KMS-11 (cell line): ENCODE measurements around the gene GPS1.
"Not testable (repeated sequence)": the region's sequence is repeated elsewhere in the genome, so short reads cannot be mapped to it uniquely, and the experiment has no call there.

Source experiments
- H2AFZ ChIP-seq: fragments of 200-600 bp; sonication (generic); 2 replicates; pipeline ENCODE4 v1.6.1; 2016; ENCODE audit warnings: antibody characterized with exemption, mixed run types, low read depth
- H3K27ac ChIP-seq: fragments of 200-600 bp; sonication (generic); 2 replicates; pipeline ENCODE4 v1.6.1; 2016; ENCODE audit warnings: mild to moderate bottlenecking, mixed run types
- H3K27me3 ChIP-seq: fragments of 200-600 bp; sonication (generic); 2 replicates; pipeline ENCODE4 v1.6.1; 2017; ENCODE audit warnings: mild to moderate bottlenecking, low read depth, mixed run types, moderate library complexity; ENCODE audit not compliant: insufficient read depth
- H3K36me3 ChIP-seq: fragments of 200-600 bp; sonication (generic); 2 replicates; pipeline ENCODE4 v1.6.1; 2017; ENCODE audit warnings: mild to moderate bottlenecking, mixed run types; ENCODE audit not compliant: insufficient read depth
- H3K4me1 ChIP-seq: fragments of 200-600 bp; sonication (generic); 2 replicates; pipeline ENCODE4 v1.6.1; 2016; ENCODE audit warnings: mild to moderate bottlenecking, low read depth, mixed run types; ENCODE audit not compliant: poor library complexity, severe bottlenecking
- H3K4me2 ChIP-seq: fragments of 200-600 bp; sonication (generic); 2 replicates; pipeline ENCODE4 v1.7.0; 2016; ENCODE audit warnings: mild to moderate bottlenecking, mixed run types
- H3K4me3 ChIP-seq: fragments of 200-600 bp; sonication (generic); IDR thresholded peaks from 2 replicates; pipeline ENCODE4 v1.6.1; 2017; ENCODE audit warnings: low read depth, low read length, mixed read lengths; ENCODE audit not compliant: insufficient read depth
- H3K79me2 ChIP-seq: fragments of 200-600 bp; sonication (generic); 2 replicates; pipeline ENCODE4 v1.6.1; 2016; ENCODE audit warnings: low read depth, mixed run types; ENCODE audit not compliant: insufficient read depth
- H3K9ac ChIP-seq: fragments of 200-600 bp; sonication (generic); 2 replicates; pipeline ENCODE4 v1.6.1; 2016; ENCODE audit warnings: mild to moderate bottlenecking, mixed run types
- H4K20me1 ChIP-seq: fragments of 200-600 bp; sonication (generic); 2 replicates; pipeline ENCODE4 v1.6.1; 2016; ENCODE audit warnings: mild to moderate bottlenecking, mixed run types; ENCODE audit not compliant: insufficient read depth
- TF ChIP-seq, protein P1 (sequence below): fragments of 200-600 bp; sonication (generic); conservative IDR thresholded peaks from 2 replicates; pipeline ENCODE4 v1.6.1; 2017; ENCODE audit warnings: low read depth, mild to moderate bottlenecking, antibody characterized with exemption, low read length, moderate library complexity, mixed read lengths

GPS1 gene

DNA sequence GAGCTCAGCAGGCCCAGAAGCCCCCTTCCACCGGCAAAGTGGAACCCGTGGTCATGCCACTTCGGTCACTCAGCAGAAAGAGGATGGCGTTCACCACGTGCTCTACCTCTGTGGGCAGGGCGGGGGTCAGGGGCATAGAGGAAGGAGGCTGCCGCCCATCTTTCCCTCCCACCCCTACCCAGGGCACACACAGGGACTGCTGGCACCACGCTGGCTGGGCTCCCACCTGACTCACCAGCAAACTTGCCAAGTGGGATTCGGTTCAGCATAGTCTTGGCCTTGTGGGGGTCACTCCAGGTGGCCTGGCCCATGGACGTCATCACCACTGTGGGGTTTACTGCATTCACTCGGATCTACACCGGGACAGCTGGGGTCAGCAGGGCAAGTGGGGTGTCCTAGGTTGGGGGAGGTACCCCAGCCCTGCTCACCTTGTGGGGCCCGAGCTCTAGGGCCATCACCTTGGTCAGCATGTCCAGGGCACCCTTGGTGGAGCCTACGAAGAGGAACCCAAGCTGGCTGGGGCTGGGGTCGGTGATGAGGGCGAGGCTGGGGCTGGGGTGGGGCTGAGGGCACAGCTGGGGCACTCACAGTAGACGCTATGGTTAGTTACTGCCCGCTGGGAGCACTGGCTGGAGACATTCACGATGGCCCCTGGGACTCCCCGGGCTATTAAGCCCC is 15.6 kb upstream of the GPS1 start:
- no peaks in the 10 kb centered on the region; the same call in 1 of the 2 replicates for H3K79me2 ChIP-seq
- H3K4me3 ChIP-seq: no peak overlapping the region
- no peaks in the 10 kb centered on the region for H3K36me3 ChIP-seq
- no peak overlapping the region for H3K9ac ChIP-seq
- H3K4me1 ChIP-seq: peaks cover 14% of the 10 kb centered on the region
- H4K20me1 ChIP-seq: no peaks in the 10 kb centered on the region
- H3K27ac ChIP-seq: no peak overlapping the region
- H3K27me3 ChIP-seq: no peaks in the 10 kb centered on the region
- H2AFZ ChIP-seq: no peak overlapping the region
- TF ChIP-seq, protein P1, sequence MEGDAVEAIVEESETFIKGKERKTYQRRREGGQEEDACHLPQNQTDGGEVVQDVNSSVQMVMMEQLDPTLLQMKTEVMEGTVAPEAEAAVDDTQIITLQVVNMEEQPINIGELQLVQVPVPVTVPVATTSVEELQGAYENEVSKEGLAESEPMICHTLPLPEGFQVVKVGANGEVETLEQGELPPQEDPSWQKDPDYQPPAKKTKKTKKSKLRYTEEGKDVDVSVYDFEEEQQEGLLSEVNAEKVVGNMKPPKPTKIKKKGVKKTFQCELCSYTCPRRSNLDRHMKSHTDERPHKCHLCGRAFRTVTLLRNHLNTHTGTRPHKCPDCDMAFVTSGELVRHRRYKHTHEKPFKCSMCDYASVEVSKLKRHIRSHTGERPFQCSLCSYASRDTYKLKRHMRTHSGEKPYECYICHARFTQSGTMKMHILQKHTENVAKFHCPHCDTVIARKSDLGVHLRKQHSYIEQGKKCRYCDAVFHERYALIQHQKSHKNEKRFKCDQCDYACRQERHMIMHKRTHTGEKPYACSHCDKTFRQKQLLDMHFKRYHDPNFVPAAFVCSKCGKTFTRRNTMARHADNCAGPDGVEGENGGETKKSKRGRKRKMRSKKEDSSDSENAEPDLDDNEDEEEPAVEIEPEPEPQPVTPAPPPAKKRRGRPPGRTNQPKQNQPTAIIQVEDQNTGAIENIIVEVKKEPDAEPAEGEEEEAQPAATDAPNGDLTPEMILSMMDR: no peak
- H3K4me2 ChIP-seq: peak overlapping the region; percentile 88

DNA sequence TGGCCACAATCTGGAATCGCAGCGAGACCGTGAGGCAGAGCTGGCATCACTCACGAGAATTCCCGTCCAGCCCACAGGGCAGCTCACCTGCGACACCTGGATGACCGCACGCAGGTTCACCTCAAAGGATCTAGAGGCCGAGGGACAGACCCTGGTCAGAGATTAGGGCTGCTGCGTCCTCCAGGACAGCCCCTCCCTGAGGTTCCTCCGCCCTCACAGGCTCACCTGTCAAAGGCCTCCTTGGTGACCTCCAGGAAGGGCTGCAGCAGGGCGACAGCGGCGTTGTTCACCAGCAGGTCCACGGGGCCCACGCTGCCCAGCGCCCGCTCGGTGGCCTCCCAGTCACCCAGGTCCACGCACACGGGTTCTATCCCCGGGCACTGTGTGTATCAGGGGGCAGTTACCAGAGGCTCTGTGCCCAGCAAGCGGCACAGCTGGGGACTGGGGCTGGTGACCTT is 15.0 kb upstream of the GPS1 start:
- Histone ChIP-seq H3K79me2 (no peaks in the 10 kb centered on the region; the same call in 1 of the 2 replicates), H3K36me3 (no peaks in the 10 kb centered on the region), H3K4me3 (peak overlapping the region; percentile 50), H3K27me3 (no peaks in the 10 kb centered on the region), H3K4me1 (peaks cover 14% of the 10 kb centered on the region), H2AFZ (peak overlapping the region; percentile 88; the same call in 1 of the 2 replicates), H4K20me1 (no peaks in the 10 kb centered on the region), H3K4me2 (peak overlapping the region; percentile 88), H3K9ac (peak overlapping the region; percentile 67; the same call in 1 of the 2 replicates), H3K27ac (peak overlapping the region; percentile 68; the same call in 1 of the 2 replicates)
- TF ChIP-seq, protein P1: no peak

DNA sequence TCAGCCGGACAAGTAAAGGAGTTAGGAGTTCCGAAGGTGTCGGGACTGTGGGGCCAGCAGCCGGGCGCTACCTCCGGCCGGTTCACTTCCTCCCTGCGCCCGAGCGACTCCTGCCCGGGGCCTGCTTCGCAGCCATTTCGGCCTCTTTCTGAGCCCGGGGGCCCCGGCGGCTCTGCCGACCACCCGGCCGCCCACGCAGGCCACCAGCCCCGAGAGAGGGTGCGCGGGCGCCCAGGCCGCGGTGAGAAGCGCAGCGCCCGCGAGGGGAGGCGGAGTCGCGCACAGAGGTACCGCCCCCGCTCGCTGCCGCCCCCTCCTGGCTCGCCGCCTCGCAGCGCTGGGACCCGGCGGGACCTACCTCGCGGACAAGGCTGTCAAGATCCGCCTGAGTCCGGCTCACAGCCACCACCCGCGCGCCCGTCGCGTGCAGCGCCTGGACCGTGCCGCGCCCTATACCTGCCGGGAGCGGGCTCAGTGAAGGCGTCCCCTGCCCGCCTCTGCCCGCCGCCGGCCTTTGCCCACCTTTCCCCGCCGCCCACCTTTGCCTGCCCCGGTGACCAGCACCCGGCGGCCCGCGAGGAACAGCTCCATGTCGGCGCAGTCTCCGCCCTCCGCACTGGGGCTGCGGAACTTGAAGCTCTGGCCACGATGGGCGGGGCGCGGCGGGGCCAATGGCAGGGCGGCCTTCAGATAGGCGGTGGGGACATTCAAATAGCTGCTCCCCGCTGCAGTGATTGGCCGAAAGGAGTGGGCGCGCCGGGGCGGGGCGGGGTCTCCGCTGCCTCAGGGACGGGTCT is 14.4 kb upstream of the GPS1 start, which contains the start of gene DCXR:
TSS of gene DCXR (minus strand) at position 606 of the 797 bp plus-strand sequence. CDS start at position 591, 15 bp downstream.
- peak within 1 kb of the TSS; percentile 88 for H3K4me2 ChIP-seq
- H3K27me3 ChIP-seq: no peaks in the 10 kb centered on the region
- peak within 1 kb of the TSS; percentile 88 for H2AFZ ChIP-seq
- H3K36me3 ChIP-seq: no peaks in the 10 kb centered on the region
- H3K4me1 ChIP-seq: peaks cover 14% of the 10 kb centered on the region
- TF ChIP-seq, protein P1: peak; percentile 71
- H3K79me2 ChIP-seq: no peaks in the 10 kb centered on the region; the same call in 1 of the 2 replicates
- H4K20me1 ChIP-seq: no peaks in the 10 kb centered on the region
- peak within 1 kb of the TSS; percentile 67 for H3K9ac ChIP-seq
- peak within 1 kb of the TSS; percentile 50 for H3K4me3 ChIP-seq
- H3K27ac ChIP-seq: peak within 1 kb of the TSS; percentile 68

DNA sequence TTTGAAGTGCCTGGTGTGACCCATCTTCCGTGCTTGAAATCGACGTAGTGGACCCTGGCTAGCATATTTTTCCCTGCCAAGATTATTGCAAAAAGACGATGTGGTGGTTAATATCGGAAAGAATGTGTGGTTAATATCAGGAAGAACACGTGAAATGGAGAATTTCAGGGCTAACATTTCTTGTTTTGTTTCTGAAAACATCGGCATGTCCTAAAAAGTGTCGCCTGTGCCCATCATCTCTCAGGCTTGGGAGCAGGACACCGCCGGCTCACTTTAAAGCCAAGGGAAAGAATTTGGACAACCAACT is 13.9 kb upstream of the GPS1 start:
- Histone ChIP-seq H3K36me3 (no peaks in the 10 kb centered on the region), H3K27ac (peak overlapping the region; percentile 68; the same call in 1 of the 2 replicates), H3K4me3 (no peak overlapping the region), H3K4me2 (peak overlapping the region; percentile 88; the same call in 1 of the 2 replicates), H3K4me1 (peaks cover 14% of the 10 kb centered on the region), H3K9ac (no peak overlapping the region), H2AFZ (peak overlapping the region; percentile 88; the same call in 1 of the 2 replicates), H4K20me1 (no peaks in the 10 kb centered on the region), H3K79me2 (no peaks in the 10 kb centered on the region; the same call in 1 of the 2 replicates), H3K27me3 (no peaks in the 10 kb centered on the region)
- TF ChIP-seq, protein P1: no peak

DNA sequence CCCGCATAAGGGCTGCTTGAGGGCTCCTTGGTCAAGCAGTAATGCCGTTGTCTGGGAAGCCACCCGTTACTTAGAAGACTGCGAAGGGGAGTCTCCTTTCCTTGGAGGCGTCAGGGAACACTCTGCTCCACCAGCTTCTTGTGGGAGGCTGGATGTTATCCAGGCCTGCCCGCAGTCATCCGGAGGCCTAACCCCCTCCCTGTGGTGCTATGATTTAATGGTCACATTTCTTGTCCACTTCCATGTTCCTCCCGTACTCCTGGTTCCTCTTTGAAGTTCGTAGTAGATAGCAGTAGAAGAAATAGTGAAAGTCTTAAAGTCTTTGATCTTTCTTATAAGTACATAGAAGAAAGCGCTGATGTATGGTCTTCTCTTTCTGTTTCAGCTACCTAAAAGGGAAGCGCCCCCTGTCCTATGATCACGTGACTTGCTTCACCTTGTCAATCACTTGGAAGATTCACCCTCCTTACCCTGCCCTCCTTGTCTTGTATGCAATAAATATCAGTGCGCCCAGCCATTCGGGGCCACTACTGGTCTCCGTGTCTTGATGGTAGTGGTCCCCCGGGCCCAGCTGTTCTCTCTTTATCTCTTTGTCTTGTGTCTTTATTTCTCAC is 12.8 kb upstream of the GPS1 start:
- H3K36me3 ChIP-seq, H3K27ac ChIP-seq, H4K20me1 ChIP-seq, H2AFZ ChIP-seq, H3K4me3 ChIP-seq, H3K9ac ChIP-seq, H3K79me2 ChIP-seq, H3K27me3 ChIP-seq, H3K4me2 ChIP-seq: not testable (repeated sequence)
- H3K4me1 ChIP-seq: peaks cover 14% of the 10 kb centered on the region
